22Rv1 (cell line): ENCODE data around the gene SPOCK1.

Source experiments
- ZFX ChIP-seq: fragments of 450-650 bp; IDR thresholded peaks from 2 replicates; pipeline ENCODE4 v1.6.1; 2017; ENCODE audit warnings: antibody characterized with exemption, borderline replicate concordance
- TF ChIP-seq, protein P1 (sequence below): fragments of 450-650 bp; IDR thresholded peaks from 2 replicates; pipeline ENCODE4 v1.5.1; 2017; ENCODE audit warnings: mild to moderate bottlenecking

DNA sequence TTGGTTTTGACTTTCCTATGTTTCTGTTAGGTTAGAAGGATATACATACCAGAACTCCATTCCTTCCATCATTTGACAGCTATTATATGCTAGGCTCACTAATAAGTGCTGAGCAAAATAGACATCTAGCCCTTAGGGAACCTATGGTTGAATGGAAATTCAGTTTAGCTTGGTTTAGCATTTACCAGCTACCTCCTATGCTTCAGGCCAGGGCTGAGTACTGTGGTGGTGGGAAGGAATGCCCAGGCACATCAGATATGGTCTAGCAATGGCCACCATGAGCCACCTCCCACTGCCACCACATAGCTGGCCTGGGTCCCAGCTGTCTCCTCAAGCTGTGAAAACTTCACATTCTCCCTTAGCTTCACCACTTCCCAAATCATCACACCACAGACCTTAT lies 89.4 kb downstream of the SPOCK1 start:
- TF ChIP-seq, protein P1, sequence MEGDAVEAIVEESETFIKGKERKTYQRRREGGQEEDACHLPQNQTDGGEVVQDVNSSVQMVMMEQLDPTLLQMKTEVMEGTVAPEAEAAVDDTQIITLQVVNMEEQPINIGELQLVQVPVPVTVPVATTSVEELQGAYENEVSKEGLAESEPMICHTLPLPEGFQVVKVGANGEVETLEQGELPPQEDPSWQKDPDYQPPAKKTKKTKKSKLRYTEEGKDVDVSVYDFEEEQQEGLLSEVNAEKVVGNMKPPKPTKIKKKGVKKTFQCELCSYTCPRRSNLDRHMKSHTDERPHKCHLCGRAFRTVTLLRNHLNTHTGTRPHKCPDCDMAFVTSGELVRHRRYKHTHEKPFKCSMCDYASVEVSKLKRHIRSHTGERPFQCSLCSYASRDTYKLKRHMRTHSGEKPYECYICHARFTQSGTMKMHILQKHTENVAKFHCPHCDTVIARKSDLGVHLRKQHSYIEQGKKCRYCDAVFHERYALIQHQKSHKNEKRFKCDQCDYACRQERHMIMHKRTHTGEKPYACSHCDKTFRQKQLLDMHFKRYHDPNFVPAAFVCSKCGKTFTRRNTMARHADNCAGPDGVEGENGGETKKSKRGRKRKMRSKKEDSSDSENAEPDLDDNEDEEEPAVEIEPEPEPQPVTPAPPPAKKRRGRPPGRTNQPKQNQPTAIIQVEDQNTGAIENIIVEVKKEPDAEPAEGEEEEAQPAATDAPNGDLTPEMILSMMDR = no peak
- no peak for TF ChIP-seq ZFX
